Esophagus muscularis mucosa (tissue), 4 donors: ENCODE results near the gene EPC1. TPM values are rescaled to one million over a fixed set of nuclear protein-coding genes. Genes with fewer than 3 reads are reported as not detected.

Experiments
- DNase-seq: peaks from one replicate; pipeline ENCODE4 v3.0.0-alpha.2; 2017; ENCODE audit errors: extremely low spot score
- H3K27ac ChIP-seq, 4 donors: fragments of 200-600 bp; sonication (generic); replicated peaks in 1 of 4; 1 replicate in 3 of 4; 2 replicates in 1 of 4; pipeline ENCODE4 v1.5.1; 2016 to 2019; ENCODE audit warnings: mild to moderate bottlenecking in 1 of 4
- H3K27me3 ChIP-seq, 4 donors: fragments of 200-600 bp; sonication (generic); one replicate each; pipeline versions ENCODE4 v1.5.1 to v1.6.0; 2016 to 2019
- H3K36me3 ChIP-seq, 4 donors: fragments of 200-600 bp; sonication (generic); one replicate each; pipeline ENCODE4 v1.5.1; 2016 to 2019
- H3K4me1 ChIP-seq, 4 donors: fragments of 200-600 bp; sonication (generic); one replicate each; pipeline ENCODE4 v1.5.1; 2016 to 2019
- H3K4me3 ChIP-seq, 4 donors: fragments of 200-600 bp; sonication (generic); 1 replicate in 2 of 4; 2 replicates in 2 of 4; pipeline ENCODE4 v1.5.1; 2016 to 2019; ENCODE audit warnings: mild to moderate bottlenecking in 4 of 4, moderate library complexity in 1 of 4
- H3K9me3 ChIP-seq, 4 donors: fragments of 200-600 bp; sonication (generic); 1 replicate in 3 of 4; 2 replicates in 1 of 4; pipeline ENCODE4 v1.5.1; 2016 to 2019
- EP300 ChIP-seq: sonication (generic); formaldehyde crosslinking; IDR thresholded peaks from one replicate; pipeline ENCODE4 v1.6.1; 2017; ENCODE audit warnings: antibody characterized with exemption
- POLR2A ChIP-seq: fragments of 450-650 bp; IDR thresholded peaks from one replicate; pipeline ENCODE4 v1.6.1; 2017; ENCODE audit warnings: antibody characterized with exemption, moderate library complexity, mild to moderate bottlenecking, low read depth
- POLR2AphosphoS5 ChIP-seq, 2 donors: sonication (generic); formaldehyde crosslinking; IDR thresholded peaks; one replicate each; pipeline ENCODE4 v1.6.1; 2017; ENCODE audit warnings: antibody characterized with exemption in 2 of 2
- WGBS: methylation state at CpG from one replicate; pipeline ENCODE4 v1.1.5; 2018; 5-methylcytosine and 5-hydroxymethylcytosine counted together
- intact Hi-C: fragments of 100-400 bp; cut with DNase I; formaldehyde crosslinking; loops from one replicate; pipeline ENCODE4 v1.15.1; 2023
- total RNA-seq, 4 donors: library from RNA; depleted of rRNA; stranded (reverse); fragments of >200 nt; gene quantifications; one replicate each; pipeline versions ENCODE4 v1.1.0 to v1.2.1, GENCODE V29; 2016
- TF ChIP-seq, protein P1 (sequence below), 3 experiments: fragments of 200-600 bp in 2 of 3; fragments of 450-650 bp in 1 of 3; sonication (generic) in 2 of 3; IDR thresholded peaks; one replicate each; pipeline ENCODE4 v1.5.1; 2017 to 2019; ENCODE audit warnings: antibody characterized with exemption in 3 of 3, mild to moderate bottlenecking in 2 of 3, moderate library complexity in 1 of 3

EPC1 gene
- total RNA-seq, 4 donors from 2014 or later: 23.5 to 40.4 (median 35.2) TPM

DNA sequence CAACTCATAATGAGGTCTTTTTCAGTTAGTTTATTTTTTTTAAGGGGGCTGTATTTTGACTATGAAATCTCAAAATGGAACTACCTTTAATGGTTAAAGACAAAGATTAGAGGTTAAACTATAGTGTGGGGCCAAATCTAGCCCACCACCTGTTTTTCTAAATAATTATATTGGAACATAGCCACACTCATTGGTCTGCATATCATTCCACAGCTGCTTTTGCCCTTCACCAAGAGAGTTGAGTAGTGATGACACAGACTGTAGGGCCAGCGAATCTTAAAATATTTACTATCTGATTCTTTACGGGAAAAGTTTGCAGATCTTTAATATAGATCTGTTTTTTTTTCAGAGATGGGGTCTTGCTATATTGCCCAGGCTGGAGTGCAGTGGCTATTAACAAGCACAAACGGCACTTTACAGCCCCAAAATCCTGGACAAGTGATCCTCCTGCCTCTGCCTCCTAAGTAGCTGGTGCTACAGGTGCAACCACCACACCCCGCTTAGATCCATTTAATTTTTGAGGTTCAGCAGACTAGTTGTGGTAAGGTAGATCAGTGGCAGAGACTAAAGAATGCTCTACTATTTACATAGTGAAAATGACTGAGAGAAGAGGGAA is 25.8 kb downstream of the EPC1 start:
- Histone ChIP-seq H3K4me3 (no peak overlapping the region), H3K9me3 (no peaks in the 10 kb centered on the region), H3K27me3 (no peaks in the 10 kb centered on the region), H3K4me1 (peaks cover 58 to 99% (median 94%) of the 10 kb centered on the region in 4 donors), H3K27ac (no peak overlapping the region), H3K36me3 (no peaks in the 10 kb centered on the region)
- DNase-seq: no peak
- intact Hi-C loops: no loop called here
- TF ChIP-seq POLR2A: no peak
- TF ChIP-seq, protein P1, sequence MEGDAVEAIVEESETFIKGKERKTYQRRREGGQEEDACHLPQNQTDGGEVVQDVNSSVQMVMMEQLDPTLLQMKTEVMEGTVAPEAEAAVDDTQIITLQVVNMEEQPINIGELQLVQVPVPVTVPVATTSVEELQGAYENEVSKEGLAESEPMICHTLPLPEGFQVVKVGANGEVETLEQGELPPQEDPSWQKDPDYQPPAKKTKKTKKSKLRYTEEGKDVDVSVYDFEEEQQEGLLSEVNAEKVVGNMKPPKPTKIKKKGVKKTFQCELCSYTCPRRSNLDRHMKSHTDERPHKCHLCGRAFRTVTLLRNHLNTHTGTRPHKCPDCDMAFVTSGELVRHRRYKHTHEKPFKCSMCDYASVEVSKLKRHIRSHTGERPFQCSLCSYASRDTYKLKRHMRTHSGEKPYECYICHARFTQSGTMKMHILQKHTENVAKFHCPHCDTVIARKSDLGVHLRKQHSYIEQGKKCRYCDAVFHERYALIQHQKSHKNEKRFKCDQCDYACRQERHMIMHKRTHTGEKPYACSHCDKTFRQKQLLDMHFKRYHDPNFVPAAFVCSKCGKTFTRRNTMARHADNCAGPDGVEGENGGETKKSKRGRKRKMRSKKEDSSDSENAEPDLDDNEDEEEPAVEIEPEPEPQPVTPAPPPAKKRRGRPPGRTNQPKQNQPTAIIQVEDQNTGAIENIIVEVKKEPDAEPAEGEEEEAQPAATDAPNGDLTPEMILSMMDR (IDR thresholded peaks at IDR 0.05): no peak
- no peak for TF ChIP-seq EP300
- TF ChIP-seq POLR2AphosphoS5 (IDR thresholded peaks at IDR 0.05): no peak
- WGBS: 84% methylated on average over 4 of the region's 4 CpGs

DNA sequence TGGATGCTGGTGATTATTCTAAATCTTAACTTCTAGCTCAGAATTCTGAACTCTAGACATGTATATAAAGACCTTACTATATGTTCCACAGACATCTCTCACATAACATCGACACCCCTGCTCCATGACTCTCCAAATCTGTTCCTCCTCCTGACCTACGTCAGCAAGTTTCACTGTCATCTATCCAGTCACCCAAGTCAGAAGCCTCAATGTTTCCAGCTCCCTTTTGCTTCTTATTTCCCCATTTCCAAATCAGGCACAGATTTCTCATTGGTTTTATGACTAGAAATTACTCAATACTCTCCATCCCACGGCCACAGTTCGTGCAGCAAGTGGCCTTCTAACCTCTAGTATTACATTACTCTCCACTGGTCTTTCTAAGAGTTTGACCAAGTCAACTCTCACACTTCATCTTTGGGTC is 28.5 kb downstream of the EPC1 start:
- no peak for DNase-seq
- WGBS: 74% methylated on average over 4 of the region's 4 CpGs
- H3K27ac ChIP-seq: peak overlapping the region in 1 of 4 donors; percentile 17
- no peak for TF ChIP-seq POLR2AphosphoS5 (IDR thresholded peaks at IDR 0.05)
- intact Hi-C loops: no loop called here
- H3K9me3 ChIP-seq: no peaks in the 10 kb centered on the region
- H3K27me3 ChIP-seq: no peaks in the 10 kb centered on the region
- H3K36me3 ChIP-seq: no peaks in the 10 kb centered on the region
- peaks cover 64 to 99% (median 94%) of the 10 kb centered on the region in 4 donors for H3K4me1 ChIP-seq
- no peak overlapping the region for H3K4me3 ChIP-seq

DNA sequence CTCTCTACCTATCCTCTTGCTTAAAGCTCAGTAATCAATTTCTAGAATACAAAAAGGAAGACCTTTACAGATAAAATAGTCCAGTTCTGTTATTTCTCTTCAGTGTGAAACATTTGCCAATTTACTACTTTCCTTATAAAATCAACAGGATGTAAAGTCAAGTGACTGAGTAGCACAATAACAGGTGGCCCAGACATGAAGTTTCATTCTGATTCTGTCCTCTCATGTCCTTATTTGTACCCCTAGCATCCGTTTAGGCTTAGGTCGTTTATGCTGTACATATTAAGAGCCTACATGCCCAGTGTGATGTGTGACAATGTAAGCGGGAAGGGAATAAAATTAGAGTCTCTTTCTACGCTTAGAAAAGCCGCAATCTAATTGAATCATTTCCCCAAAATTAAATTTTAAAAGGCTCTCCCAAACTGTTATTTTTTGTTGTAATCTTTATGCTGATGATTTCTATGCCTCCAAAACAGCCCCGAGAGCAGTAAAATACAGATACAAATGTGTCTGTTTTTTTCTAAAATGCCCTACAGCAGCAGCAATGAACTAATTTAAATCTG is 29.1 kb downstream of the EPC1 start:
- H3K9me3 ChIP-seq: no peaks in the 10 kb centered on the region
- intact Hi-C loops: no loop called here
- H3K27me3 ChIP-seq: no peaks in the 10 kb centered on the region
- H3K27ac ChIP-seq: peak overlapping the region in 1 of 4 donors; percentile 17
- DNase-seq: no peak
- H3K4me3 ChIP-seq: no peak overlapping the region
- H3K4me1 ChIP-seq: peaks cover 68 to 99% (median 97%) of the 10 kb centered on the region in 4 donors
- no peaks in the 10 kb centered on the region for H3K36me3 ChIP-seq
- 55% methylated on average over 6 of the region's 6 CpGs for WGBS
- TF ChIP-seq EP300 (no peak), POLR2AphosphoS5 (IDR thresholded peaks at IDR 0.05) (no peak), POLR2A (no peak)
- TF ChIP-seq, protein P1 (IDR thresholded peaks at IDR 0.05): no peak

DNA sequence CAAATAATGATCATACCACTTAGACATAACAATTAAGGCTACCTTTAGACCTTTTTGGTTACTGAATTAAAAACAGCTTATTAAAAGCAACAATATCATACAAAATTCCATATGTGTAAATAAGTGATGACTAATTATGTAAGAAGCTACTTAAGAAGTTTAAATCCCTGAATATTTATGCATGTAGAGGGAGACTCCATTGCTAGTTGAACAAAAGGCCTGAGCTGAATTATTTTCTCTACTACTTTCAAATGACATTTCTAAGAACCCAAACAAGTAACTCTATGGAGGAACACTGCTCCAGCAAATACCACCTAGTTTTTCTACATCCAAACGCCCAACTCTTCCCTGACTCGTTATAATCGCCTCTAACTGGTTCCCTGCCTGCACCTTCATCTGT is 31.5 kb downstream of the EPC1 start:
- Histone ChIP-seq H3K4me3 (no peak overlapping the region), H3K4me1 (peaks cover 74 to 93% (median 92%) of the 10 kb centered on the region in 4 donors), H3K36me3 (no peaks in the 10 kb centered on the region), H3K9me3 (no peaks in the 10 kb centered on the region), H3K27me3 (no peaks in the 10 kb centered on the region), H3K27ac (no peak overlapping the region)
- 60% methylated on average over 3 of the region's 3 CpGs for WGBS
- intact Hi-C loops: no loop called here
- no peak for TF ChIP-seq POLR2AphosphoS5 (IDR thresholded peaks at IDR 0.05)
- no peak for TF ChIP-seq EP300
- no peak for TF ChIP-seq POLR2A
- TF ChIP-seq, protein P1 (IDR thresholded peaks at IDR 0.05): no peak
- DNase-seq: no peak

DNA sequence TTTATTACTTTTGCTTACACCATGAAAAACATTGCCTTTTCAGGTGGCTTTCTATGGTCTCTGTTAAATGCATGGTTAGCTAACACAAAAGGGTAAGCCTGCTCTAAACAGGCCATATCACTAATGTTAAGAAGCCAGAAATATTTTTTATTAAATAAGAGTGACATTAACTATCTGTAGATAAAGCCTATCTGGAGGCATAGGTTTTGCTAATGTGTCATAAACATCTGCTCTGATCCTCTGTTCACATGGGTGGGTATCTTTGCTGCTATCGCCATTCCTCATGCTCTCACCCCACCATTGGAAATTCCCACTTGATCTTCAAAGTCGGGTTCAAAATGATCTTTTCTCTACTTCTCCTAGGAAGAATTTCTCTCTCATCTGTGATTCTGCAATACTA is 32.4 kb downstream of the EPC1 start:
- TF ChIP-seq, protein P1 (IDR thresholded peaks at IDR 0.05): no peak
- TF ChIP-seq EP300 (no peak), POLR2AphosphoS5 (IDR thresholded peaks at IDR 0.05) (no peak), POLR2A (no peak)
- no peak overlapping the region for H3K4me3 ChIP-seq
- no peaks in the 10 kb centered on the region for H3K9me3 ChIP-seq
- no peaks in the 10 kb centered on the region for H3K36me3 ChIP-seq
- peaks cover 70 to 93% (median 88%) of the 10 kb centered on the region in 4 donors for H3K4me1 ChIP-seq
- H3K27ac ChIP-seq: no peak overlapping the region
- intact Hi-C loops: no loop called here
- no peaks in the 10 kb centered on the region for H3K27me3 ChIP-seq
- no peak for DNase-seq
- WGBS: 86% methylated on average over 2 of the region's 2 CpGs
